NCI-H226 (cell line): ENCODE data around the gene UGT2B10.
"Not testable (repeated sequence)": the region's sequence is repeated elsewhere in the genome, so short reads cannot be mapped to it uniquely, and the experiment has no call there.

ENCODE experiments used
- DNase-seq: peaks from one replicate; pipeline ENCODE4 v3.0.0-alpha.2; 2015

Gene UGT2B10

GRCh38 chr4:68815617-68816409 lies at the start of gene UGT2B10:
TSS of gene UGT2B10 (plus strand) at chr4:68815994. CDS start at chr4:68816020, 26 bp downstream.
- not testable (repeated sequence) for DNase-seq

GRCh38 chr4:68771836-68772235 lies 44.0 kb upstream of the UGT2B10 start:
- DNase-seq = not testable (repeated sequence)

GRCh38 chr4:68773699-68774098 lies 42.1 kb upstream of the UGT2B10 start:
- DNase-seq = no peak

- DNase-seq = no peak
Observed at GRCh38 chr4:68780232-68780631, 35.6 kb upstream of the UGT2B10 start.

- DNase-seq = no peak
Observed at GRCh38 chr4:68797048-68797447, 18.7 kb upstream of the UGT2B10 start.

- no peak for DNase-seq
Observed at GRCh38 chr4:68797618-68798017, 18.2 kb upstream of the UGT2B10 start.

GRCh38 chr4:68803013-68803412 lies 12.8 kb upstream of the UGT2B10 start:
- no peak for DNase-seq

- DNase-seq = no peak
Observed at GRCh38 chr4:68808060-68808459, 7.7 kb upstream of the UGT2B10 start.

- no peak for DNase-seq
Observed at GRCh38 chr4:68810919-68811318, 4.9 kb upstream of the UGT2B10 start.

GRCh38 chr4:68816410-68817265 lies 844 bp downstream of the UGT2B10 start:
- DNase-seq = not testable (repeated sequence)

GRCh38 chr4:68817386-68817785 lies 1.6 kb downstream of the UGT2B10 start:
- DNase-seq = no peak

- DNase-seq = not testable (repeated sequence)
Observed at GRCh38 chr4:68818030-68818462, 2.3 kb downstream of the UGT2B10 start.

- no peak for DNase-seq
Observed at GRCh38 chr4:68831642-68832041, 15.8 kb downstream of the UGT2B10 start.

- DNase-seq = no peak
Observed at GRCh38 chr4:68850293-68850692, 34.5 kb downstream of the UGT2B10 start.

GRCh38 chr4:68855771-68856170 lies 40.0 kb downstream of the UGT2B10 start:
- DNase-seq = no peak

GRCh38 chr4:68858039-68858438 lies 42.2 kb downstream of the UGT2B10 start:
- no peak for DNase-seq

- DNase-seq = no peak
Observed at GRCh38 chr4:68859655-68860054, 43.9 kb downstream of the UGT2B10 start.

GRCh38 chr4:68861057-68861456 lies 45.3 kb downstream of the UGT2B10 start:
- DNase-seq = no peak

- DNase-seq = no peak
Observed at GRCh38 chr4:68864438-68865187, 48.8 kb downstream of the UGT2B10 start.

- no peak for DNase-seq
Observed at GRCh38 chr4:68865188-68865638, 49.4 kb downstream of the UGT2B10 start.

GRCh38 chr4:68865760-68866159 lies 50.0 kb downstream of the UGT2B10 start:
- no peak for DNase-seq

- no peak for DNase-seq
Observed at GRCh38 chr4:68869274-68869773, 53.5 kb downstream of the UGT2B10 start.
